RCC 7860 (cell line): ENCODE measurements around the gene GATC.
"Not testable (repeated sequence)": the region's sequence is repeated elsewhere in the genome, so short reads cannot be mapped to it uniquely, and the experiment has no call there.

ENCODE experiments used
- DNase-seq: peaks from one replicate; pipeline ENCODE4 v3.0.0-alpha.2; 2015; ENCODE audit warnings: low spot score
- FAIRE-seq: peaks from 2 replicates; lab custom pipeline; 2012; peaks lifted over from hg19 to GRCh38; lab: Jason Lieb, UNC

GATC gene

GRCh38 chr12:120468821-120469449 lies 22.7 kb downstream of the GATC start:
- DNase-seq (no peak), FAIRE-seq (no peak)

- FAIRE-seq, result no peak
- peak; percentile 86 for DNase-seq
These were observed 23.4 kb downstream of the GATC start, which contains the start of gene SRSF9 for GRCh38 chr12:120469450-120470149. Gene SRSF9, minus strand, starts transcription at chr12:120469748. Its CDS starts 139 bp downstream, at chr12:120469609.

- FAIRE-seq (no peak), DNase-seq (peak; percentile 6)
These were observed 24.0 kb downstream of the GATC start for GRCh38 chr12:120470150-120470784.

- FAIRE-seq, result no peak
- no peak for DNase-seq
These were observed 26.3 kb downstream of the GATC start for GRCh38 chr12:120472521-120472920.

- DNase-seq (no peak), FAIRE-seq (no peak)
These were observed 27.8 kb downstream of the GATC start for GRCh38 chr12:120473807-120474615.

- FAIRE-seq, result peak; percentile 90
- peak; percentile 90 for DNase-seq
These were observed 28.3 kb downstream of the GATC start for GRCh38 chr12:120474616-120474960.

GRCh38 chr12:120475643-120476042 lies 29.4 kb downstream of the GATC start:
- FAIRE-seq (no peak), DNase-seq (no peak)

- DNase-seq, result no peak
- no peak for FAIRE-seq
These were observed 33.2 kb downstream of the GATC start for GRCh38 chr12:120479458-120479857.

GRCh38 chr12:120480211-120480610 lies 34.0 kb downstream of the GATC start:
- DNase-seq, result no peak
- no peak for FAIRE-seq

- FAIRE-seq (no peak), DNase-seq (no peak)
These were observed 35.0 kb downstream of the GATC start for GRCh38 chr12:120481022-120481767.

- DNase-seq, result no peak
- FAIRE-seq, result no peak
These were observed 37.4 kb downstream of the GATC start for GRCh38 chr12:120483621-120484020.

- no peak for FAIRE-seq
- DNase-seq, result no peak
These were observed 40.0 kb downstream of the GATC start for GRCh38 chr12:120485961-120486881.

- FAIRE-seq, DNase-seq: not testable (repeated sequence)
These were observed 41.3 kb downstream of the GATC start for GRCh38 chr12:120487552-120487951.

GRCh38 chr12:120488057-120488640 lies 41.9 kb downstream of the GATC start:
- DNase-seq (no peak), FAIRE-seq (no peak)

GRCh38 chr12:120489018-120489417 lies 42.8 kb downstream of the GATC start:
- FAIRE-seq (no peak), DNase-seq (no peak)

GRCh38 chr12:120490325-120490724 lies 44.1 kb downstream of the GATC start:
- FAIRE-seq (no peak), DNase-seq (no peak)

GRCh38 chr12:120490833-120491512 lies 44.7 kb downstream of the GATC start:
- FAIRE-seq, result no peak

GRCh38 chr12:120495186-120495730 lies 49.0 kb downstream of the GATC start:
- FAIRE-seq, result no peak
- no peak for DNase-seq

More at GRCh38 chr12:120490833-120491512, 44.7 kb downstream of the GATC start:
- no peak for DNase-seq
